ENCODE measurements around the gene LYPD1.
A peak's percentile ranks its signal among the peaks of the same experiment; 100 is the strongest.
"Not testable (repeated sequence)": the region's sequence is repeated elsewhere in the genome, so short reads cannot be mapped to it uniquely, and the experiment has no call there.

Gene LYPD1, protein sequence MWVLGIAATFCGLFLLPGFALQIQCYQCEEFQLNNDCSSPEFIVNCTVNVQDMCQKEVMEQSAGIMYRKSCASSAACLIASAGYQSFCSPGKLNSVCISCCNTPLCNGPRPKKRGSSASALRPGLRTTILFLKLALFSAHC

DNA sequence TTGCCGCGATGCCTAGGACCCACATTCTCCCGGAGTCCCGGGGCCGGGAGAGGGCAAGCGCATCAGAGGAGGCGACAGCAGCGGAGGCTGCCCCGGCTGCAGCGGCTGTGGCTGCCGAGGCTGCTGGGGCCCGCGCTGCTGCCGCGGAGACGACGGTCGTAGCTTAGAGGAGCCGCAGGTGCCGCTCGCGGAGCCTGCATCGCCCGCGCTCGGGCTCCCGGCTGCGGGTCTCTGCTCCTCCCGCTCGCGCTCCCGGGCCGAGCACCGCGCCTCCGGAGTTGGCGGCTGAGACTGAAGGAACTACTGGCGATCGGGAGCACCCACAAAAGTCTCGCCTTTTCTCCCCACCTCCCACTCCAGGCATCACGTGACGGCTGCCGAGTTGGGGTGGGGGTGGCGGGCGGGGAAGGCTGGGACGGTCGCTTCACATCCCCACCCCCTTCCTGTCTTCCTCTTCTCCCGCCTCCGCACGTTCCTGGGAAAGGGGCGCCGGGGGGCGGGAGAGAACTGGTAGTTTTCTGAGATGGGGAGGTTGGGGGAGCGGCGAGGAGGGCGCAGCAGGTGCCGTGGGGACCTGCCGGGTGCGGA is at the start of gene LYPD1:
Gene LYPD1, minus strand, starts transcription at position 298 of the 588 bp plus-strand sequence. Its CDS starts 273 bp downstream, at position 25.
- DNase-seq (ENCODE audit: low spot score), result no peak

DNA sequence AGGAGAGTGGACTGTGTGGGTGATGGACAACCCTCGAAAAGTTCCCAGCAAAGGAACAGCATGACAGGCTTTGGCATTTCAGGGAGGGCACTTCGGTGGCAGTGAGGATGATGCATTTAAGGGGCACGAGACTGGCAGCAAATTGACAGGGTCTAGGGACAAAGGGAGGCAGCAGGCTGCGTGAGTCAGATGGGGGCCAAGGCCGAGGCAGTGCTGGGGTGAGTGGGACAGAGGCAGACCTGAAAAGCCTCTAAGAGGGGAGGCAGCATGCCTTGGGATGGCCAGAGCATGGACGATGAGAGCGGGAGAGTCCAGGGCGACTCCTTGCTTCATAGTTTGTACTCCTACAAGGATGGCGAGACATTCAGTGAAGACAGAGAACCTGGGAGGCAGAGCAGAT is 49.5 kb upstream of the LYPD1 start:
- DNase-seq (ENCODE audit: low spot score), result no peak

DNA sequence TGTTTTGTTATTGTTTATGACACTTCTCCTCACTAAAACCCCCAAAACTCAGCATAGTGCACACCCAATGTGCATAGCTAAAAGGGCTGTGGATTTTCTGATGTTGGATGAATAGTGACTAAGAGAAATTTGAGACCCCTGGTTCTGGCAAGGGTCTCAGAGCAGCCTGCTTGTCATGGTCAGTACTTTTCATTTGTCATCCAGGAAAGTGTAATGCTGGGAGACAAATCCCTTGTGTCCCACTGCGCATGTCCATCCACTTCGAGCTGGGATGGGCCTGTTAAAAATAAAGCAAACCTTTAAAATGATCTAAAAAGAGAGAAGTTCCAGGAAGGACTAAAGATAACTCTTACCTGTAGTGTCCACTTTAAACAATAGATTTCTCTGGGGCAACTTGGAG is 46.9 kb upstream of the LYPD1 start:
- DNase-seq (ENCODE audit: low spot score), result no peak

DNA sequence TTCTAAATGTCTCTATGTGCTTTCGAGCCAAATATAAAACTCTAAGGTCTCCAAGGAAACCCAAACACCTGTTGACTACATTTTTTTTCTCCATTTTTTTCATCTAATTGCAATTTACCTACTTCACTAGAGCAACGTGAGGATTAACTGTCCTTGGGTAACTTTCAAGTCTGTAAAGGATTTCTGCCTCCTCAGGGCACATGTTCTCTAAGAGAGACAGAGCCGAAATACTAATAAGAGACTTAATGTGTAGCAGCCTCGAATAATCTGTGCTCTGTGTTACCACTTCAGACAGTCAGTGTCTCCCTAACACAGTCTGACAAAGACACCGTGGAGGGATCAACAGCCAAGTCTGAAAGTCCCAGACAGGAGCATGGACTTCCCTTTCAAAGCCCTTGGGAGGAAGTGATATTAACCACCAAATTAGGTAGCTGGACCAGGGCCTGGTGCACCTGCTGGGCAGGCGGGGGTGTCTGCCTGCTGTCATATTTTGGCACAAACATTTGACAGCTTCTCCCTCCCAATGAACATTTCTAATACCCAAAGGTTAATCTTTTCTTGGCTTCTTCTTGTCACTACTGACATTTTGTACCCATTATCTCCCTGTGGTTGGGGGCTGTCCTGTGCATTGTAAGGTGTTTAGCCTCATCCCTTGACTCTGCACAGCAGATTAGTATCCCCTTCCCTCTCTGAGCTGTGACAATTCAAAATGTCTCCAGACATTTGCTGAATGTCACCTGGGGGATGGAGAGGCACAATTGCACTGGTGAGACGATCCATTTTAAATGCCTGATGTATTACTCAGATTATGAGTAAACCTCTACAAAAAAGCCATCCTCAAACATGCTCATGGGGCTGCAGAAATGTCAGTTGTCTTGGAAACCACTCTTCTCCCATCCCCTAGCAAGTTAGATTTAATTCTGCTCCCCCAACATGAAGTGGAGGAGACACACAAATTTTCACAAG is 45.7 kb upstream of the LYPD1 start:
- no peak for DNase-seq (ENCODE audit: low spot score)

DNA sequence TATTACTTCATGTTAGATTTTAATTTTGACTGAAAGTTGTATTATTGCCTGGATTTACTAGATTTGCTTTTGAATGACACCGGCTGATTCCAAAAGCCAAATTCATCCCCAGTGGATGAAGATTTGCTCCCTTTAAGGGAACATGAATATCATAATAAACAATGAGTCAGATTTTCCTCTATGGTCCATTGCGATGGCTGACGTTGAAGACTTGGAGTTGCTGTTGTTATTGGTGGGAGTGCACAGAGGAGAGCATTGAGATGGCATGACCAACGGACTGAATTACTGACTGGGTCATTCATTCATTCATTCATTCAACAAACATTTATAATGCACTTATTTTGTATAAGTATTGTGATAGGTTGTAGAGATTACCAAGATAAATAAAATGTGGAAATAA is 33.4 kb upstream of the LYPD1 start:
- DNase-seq (ENCODE audit: low spot score), result no peak

DNA sequence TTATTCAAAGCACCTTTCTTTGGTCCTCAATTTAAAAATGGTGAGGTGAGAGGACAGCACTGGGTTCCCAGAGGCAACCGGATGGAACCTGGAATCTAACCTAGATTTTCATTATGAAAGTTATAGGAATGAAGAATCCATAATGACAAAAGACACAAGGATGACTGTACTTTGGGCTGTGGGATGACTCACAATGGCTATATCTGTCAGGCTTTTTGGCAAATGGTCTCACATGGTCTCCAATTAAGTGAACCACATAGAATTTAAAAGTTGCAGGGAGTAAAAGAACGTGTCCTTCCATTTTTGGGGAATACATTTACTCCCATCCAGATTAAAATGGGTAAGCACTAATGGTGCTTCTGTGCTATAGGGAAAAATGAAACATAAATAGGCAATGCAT is 31.8 kb upstream of the LYPD1 start:
- DNase-seq (ENCODE audit: low spot score), result no peak

DNA sequence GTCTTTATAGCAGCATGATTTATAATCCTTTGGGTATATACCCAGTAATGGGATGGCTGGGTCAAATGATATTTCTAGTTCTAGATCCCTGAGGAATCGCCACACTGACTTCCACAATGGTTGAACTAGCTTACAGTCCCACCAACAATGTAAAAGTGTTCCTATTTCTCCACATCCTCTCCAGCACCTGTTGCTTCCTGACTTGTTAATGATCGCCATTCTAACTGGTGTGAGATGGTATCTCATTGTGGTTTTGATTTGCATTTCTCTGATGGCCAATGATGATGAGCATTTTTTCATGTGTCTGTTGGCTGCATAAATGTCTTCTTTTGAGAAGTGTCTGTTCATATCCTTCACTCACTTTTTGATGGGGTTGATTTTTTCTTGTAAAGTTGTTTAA is 29.8 kb upstream of the LYPD1 start:
- not testable (repeated sequence) for DNase-seq (ENCODE audit: low spot score)

DNA sequence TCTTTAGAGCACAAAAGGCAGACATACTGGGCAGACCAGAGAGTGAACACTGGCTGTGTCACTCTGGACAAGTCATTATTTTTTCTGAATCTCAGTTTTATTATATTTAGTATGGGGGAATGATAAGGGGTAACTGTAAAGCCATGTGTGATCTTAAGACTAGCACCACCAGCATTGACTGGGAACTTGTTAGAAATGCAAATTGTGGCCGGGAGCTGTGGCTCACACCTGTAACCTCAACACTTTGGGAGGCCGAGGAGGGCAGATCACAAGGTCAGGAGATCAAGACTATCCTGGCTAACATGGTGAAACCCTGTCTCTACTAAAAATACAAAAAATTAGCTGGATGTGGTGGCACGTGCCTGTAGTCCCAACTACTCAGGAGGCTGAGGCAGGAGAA is 28.3 kb upstream of the LYPD1 start:
- DNase-seq (ENCODE audit: low spot score), result not testable (repeated sequence)

DNA sequence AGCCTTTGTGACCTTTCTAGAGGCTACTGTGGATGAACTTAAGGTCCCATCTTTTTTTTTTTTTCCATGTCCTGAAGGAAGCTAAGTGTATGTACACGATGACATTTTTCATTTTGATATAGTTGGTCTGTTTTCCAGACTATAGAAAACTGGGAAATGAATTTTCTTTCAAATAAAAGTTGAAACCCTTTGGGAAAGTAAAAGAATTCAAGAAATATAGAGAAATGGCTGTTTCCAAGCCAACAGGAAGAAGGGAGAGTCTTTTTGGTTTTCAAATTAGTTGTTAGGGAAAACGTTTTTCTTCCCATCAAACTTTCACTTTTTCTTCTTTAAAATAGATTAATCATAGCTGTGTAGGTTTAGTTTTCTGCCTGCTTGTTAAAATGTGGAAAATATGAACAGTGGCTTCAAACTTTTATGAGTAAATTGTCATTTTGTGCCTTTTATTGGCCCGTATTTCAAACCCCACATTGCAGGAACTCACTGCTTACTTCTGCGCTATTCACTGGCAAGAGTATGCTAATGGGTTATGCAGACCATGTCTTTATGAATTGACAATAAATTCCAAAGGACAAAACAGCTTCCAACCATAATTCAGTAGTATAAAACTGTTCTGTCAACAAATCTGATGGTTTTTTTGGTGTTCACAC is 27.7 kb upstream of the LYPD1 start:
- DNase-seq (ENCODE audit: low spot score), result no peak

DNA sequence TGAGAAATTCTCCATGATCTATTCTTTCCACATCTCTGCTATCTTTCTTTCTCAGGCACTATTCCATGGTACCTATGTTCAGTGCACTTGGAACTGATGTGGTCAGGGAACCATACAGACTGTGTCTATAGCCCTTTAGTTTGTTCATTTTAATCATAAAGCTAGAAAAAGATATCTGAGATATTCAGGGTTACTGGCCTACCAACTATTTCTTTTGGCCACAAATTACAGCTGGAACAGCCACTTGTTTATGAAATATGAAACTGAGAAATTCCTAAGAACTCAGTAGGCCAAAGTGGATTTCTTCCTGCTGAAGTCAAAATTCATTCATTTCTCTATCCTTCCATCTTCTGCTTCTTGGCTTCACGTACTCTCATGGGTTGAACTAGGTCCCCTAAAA is 22.8 kb upstream of the LYPD1 start:
- no peak for DNase-seq (ENCODE audit: low spot score)

DNA sequence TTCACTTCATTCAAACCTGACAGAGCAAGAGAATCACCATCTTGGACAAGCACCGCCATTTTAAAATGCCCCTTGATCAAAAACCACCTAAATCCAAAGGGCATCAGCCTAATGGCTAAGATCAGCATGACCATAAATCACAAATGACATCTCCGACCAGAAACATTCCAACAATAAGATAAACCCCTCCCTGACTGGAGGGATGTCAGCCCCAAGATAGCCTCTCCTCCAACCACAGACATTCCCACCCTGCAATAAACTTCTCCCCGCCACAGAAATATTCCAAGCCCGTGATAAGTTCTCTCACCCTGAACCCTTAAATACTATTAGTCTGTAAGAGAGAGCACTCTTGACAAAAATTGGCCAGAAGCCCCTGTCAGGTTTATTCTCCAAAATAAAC is 21.6 kb upstream of the LYPD1 start:
- DNase-seq (ENCODE audit: low spot score), result no peak

DNA sequence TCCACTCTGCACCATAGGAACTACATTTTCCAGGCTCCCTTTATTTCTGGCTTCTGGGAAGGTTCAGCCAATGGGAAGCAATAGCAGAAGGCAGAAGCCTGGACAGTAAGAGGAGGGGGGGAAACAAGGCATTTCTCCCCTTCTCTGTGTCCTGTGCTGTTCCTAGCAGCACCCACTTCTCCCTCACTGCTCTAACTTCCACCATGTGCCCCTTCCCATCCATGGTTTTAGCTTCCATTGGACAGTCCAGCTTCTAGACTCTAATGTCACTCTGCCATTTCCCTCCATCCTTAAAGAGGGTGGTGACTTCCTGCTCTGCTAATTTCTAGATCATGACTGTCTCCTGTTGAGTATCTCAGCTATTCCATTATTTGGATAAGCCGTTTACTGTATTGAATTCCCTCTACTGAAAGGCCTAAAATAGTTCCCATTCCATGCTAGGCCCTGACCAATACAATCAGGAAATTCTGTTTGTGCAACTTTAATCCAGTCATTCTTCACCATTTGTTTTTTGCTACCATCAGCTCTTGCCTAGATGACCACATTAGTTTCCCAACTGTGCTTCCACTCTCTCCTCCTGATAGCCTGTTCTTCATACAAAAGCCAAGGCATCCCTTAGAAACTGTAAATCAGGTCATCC is 20.8 kb upstream of the LYPD1 start:
- DNase-seq (ENCODE audit: low spot score), result no peak

DNA sequence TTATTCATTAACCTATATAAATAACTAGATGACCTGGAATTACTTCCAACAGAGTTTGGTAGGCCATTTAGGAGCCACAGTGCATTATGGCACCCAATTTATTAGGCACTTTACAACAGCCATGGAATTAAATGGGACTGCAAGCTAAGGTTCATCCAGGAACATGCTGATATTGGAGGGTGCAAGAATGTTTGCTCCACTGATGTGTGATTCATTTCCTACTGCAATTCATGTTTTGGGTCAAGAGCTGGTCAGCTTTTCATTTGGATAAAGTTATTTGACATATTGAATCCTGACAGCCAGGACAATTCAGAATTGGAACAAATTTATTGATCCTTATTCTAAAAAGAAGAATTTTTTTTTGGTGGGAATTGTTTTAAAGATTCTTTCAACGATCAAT is 11.8 kb upstream of the LYPD1 start:
- no peak for DNase-seq (ENCODE audit: low spot score)

DNA sequence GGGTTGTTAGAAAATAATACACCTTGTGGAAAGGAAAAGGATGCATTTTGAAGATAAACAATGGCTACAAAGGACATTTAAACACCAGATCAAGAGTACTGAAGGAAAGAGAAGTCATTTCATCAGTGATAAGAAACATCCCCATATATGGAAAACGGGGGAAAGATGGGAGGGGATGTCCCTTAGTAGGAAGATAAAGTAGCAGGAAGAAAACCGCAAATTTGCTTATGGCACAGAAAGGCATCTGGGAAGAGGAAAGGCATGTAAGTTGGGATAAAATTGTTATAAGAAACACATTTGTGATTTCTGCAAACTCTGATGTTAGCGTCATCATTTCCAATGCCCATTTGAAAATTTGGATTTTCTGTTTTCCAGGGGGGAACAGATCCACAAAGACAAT is 10.5 kb upstream of the LYPD1 start:
- DNase-seq (ENCODE audit: low spot score), result no peak

DNA sequence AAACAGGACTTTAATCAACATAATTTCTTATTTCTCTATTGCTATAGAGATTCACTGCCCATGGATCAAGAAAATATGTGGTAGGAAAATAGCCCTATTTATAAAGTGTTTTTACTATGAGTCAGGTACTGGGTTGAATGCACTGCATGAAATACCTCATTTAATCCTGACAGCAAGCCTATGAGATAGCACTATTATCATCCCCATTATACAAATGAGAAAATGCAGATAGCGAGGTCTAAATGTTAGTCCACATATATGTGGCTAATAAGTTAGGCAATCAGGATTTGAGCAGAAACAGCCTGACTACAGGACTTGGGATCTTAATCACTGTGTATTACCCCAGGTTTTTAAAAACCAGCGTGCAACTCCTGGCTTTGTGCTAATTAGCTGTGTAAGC is 8.5 kb upstream of the LYPD1 start:
- no peak for DNase-seq (ENCODE audit: low spot score)

DNA sequence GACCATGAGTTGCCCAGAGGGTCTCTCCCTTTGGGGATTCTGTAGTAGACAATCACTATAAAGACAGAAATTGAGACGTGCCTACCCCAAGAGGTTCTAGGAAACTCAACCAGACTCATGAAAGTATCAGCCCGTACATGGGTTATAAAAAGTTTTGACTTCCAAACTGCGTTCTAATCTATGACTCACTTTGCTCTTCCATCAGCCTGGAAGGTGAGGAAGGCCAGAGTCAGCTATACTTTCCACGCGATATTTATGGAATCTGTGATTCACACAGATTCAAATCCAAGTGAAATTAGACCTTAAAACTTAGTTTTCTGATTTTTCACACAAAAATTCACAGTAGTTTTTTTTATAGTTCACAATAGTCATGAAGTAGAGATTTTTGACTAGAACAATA is 7.7 kb upstream of the LYPD1 start:
- no peak for DNase-seq (ENCODE audit: low spot score)

DNA sequence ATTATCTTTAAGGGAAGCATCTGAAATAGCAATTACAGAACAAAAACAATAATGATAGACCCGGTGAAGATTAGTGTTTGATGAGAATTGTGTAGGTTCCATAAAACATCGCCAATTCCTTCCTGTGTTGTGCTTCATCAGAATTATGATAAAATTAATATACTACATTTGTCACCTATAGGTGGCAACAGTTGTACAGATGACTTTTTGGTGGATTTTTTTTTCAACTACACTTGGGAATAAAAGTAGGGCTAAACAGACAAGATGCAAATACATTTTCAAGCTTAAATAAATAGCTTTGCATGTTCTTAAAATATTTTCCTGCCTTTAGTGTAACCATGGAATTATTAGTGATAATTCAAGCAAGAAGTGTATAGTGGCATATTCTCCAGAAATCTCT is 7.0 kb upstream of the LYPD1 start:
- peak; percentile 8 for DNase-seq (ENCODE audit: low spot score)

DNA sequence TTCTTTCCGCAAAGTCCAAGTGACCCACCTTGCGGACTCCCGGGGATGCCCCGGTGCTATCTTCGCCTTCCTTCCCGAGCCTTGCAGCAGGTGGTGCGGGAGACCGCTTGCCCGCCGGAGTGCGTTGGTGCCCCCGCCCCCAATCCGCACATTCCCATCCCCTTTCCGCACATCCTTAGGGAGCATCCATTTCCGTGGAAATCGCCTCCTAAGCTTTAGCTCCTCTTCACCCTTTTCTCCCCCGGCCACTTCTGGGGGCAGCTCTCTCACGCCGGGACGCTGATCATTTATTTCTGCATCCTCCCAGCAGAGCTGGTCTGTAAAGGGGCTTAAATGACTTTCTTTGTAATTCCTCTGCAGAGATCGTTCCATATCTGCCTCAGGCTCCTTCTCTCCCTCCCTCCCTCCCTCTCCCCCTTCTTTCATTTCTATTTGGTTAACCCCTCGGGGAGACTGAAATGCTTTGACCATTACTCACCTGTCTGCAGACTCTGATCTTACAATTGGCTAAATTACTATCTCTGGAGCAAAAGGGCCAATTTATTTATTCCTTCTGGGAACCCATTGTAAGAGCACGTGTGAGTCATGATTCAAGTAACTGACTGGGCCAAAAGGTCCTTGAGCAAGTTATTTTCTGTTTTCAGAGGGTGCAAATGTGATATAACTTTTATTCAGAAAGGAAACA is 1.3 kb upstream of the LYPD1 start:
- DNase-seq (ENCODE audit: low spot score), result no peak

DNA sequence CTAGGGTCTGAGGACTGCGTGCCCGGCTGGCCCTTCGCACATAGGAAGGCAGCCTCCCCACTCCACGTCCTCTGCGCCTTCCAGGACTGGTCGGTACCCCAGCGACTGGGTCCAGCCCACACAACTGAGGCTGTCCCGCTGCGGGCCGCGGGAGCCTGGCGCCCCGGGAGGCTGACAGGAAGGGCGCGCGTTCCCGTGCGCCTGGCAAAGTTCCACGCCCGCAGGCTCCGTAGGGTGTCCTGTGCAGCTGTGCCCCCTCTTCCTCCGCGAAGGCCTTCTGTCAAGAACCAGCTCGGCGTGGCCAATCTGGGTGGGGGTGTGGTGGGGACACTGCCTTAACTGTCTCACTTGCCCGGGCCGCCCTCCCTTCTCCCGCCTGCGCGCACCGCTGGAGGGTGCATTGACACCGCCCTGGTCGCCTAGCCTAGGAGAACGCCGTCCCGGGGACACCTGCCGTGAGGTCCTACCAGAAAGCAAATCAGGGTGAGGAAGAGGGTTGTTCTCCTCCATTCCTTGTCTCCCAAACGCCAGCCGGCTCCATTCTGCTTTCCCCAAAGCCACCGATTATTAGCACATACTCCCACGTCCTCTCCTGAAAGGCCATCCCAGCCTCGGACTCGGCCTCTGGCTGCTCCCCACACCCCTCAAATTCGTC is 618 bp upstream of the LYPD1 start:
- DNase-seq (ENCODE audit: low spot score), result no peak

DNA sequence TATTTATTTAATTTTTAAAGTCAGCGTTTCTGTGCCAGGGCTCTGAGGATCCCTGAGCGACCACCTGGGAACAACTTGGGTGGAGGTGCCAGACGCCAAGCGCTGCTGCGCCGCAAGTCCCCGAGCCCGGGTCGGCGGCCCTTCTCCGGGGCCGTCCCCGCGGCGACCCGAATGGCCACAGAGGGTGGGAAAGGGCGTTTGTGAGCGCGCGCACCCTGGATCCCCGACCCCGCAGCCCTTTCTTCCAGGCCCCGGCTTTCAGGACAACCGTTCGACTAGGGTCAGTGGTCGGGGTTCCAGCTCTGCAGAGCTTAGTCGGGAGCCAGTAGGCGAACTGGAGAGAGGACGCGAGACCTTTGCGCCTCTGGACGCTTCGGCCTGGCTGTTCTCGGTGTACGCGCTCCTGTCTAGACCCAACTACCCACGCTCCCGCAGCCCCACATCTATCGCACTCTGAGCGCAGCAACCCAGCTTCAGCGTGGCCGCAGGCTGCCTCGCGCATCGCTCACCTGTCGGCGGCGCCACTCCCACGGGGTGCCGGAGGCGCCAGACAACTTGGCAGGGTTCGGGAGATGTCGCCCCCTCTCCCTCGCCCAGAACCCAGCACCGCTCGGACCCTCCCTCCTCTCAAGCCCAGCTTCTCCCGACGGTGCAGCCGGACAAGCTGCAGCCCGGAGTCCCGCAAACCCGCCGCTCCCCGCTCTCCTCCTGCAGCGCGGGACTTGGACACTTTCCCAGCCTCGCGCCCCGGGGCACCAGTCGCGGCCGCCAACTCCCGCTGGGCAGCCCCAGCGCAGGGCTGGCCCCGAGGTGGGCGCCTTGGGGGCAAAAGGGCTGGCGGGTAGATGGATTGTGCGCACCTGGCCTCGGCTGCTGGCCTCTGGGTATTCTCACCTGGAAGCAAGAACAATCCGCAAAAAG is 758 bp downstream of the LYPD1 start:
- no peak for DNase-seq (ENCODE audit: low spot score)

All from NAMALWA (cell line).